Dermis microvascular lymphatic vessel endothelial cell (primary cell): ENCODE measurements around the gene GLO1. TPM values are rescaled to one million over a fixed set of nuclear protein-coding genes. Genes with fewer than 3 reads are reported as not detected.
"Not testable (repeated sequence)": the region's sequence is repeated elsewhere in the genome, so short reads cannot be mapped to it uniquely, and the experiment has no call there.

Source experiments
- DNase-seq, 2 donors: peaks; one replicate each; pipeline versions ENCODE4 v3.0.0 to v3.0.0-alpha.2; 2010; ENCODE audit warnings: low read depth in 2 of 2
- total RNA-seq: library from RNA; depleted of rRNA; stranded (reverse); fragments of >200 nt; gene quantifications from 2 replicates; pipeline ENCODE4 v1.2.1, GENCODE V29; 2014

GLO1 gene
- total RNA-seq, 1 donor from 2014 or later, result 108 TPM

- DNase-seq, result no peak
Measured at GRCh38 chr6:38705924-38706323, 3.0 kb upstream of the GLO1 start.

GRCh38 chr6:38703949-38704590, 1.1 kb upstream of the GLO1 start:
- DNase-seq, result no peak

GRCh38 chr6:38701551-38701950, 1.4 kb downstream of the GLO1 start:
- DNase-seq, result no peak

GRCh38 chr6:38699702-38700101, 3.2 kb downstream of the GLO1 start:
- not testable (repeated sequence) for DNase-seq

- DNase-seq, result no peak
Measured at GRCh38 chr6:38697846-38698245, 5.1 kb downstream of the GLO1 start.

- no peak for DNase-seq
Measured at GRCh38 chr6:38696345-38696744, 6.6 kb downstream of the GLO1 start.

GRCh38 chr6:38695933-38696332, 7.0 kb downstream of the GLO1 start:
- no peak for DNase-seq

GRCh38 chr6:38695227-38695900, 7.6 kb downstream of the GLO1 start:
- no peak for DNase-seq

- DNase-seq, result no peak
Measured at GRCh38 chr6:38688579-38689087, 14.3 kb downstream of the GLO1 start.

- DNase-seq, result no peak
Measured at GRCh38 chr6:38687549-38687948, 15.4 kb downstream of the GLO1 start.

GRCh38 chr6:38687043-38687353, 15.9 kb downstream of the GLO1 start:
- no peak for DNase-seq

GRCh38 chr6:38686270-38687042, 16.5 kb downstream of the GLO1 start:
- no peak for DNase-seq

- DNase-seq, result no peak
Measured at GRCh38 chr6:38684904-38685303, 18.0 kb downstream of the GLO1 start.

- no peak for DNase-seq
Measured at GRCh38 chr6:38684237-38684636, 18.7 kb downstream of the GLO1 start.

GRCh38 chr6:38681850-38682249, 21.1 kb downstream of the GLO1 start:
- DNase-seq, result no peak

GRCh38 chr6:38679668-38680067, 23.3 kb downstream of the GLO1 start:
- DNase-seq, result no peak

GRCh38 chr6:38678178-38678760, 24.7 kb downstream of the GLO1 start:
- no peak for DNase-seq

GRCh38 chr6:38676974-38677544, 25.9 kb downstream of the GLO1 start:
- no peak for DNase-seq

GRCh38 chr6:38676236-38676973, 26.5 kb downstream of the GLO1 start:
- DNase-seq, result no peak

GRCh38 chr6:38673397-38674165, 29.4 kb downstream of the GLO1 start:
- DNase-seq, result peak in 1 of 2 donors; percentile 50
